NCI-H748 treated with DMSO at 0.1 percent for 48 hours (cell line): Measurements from ENCODE around the gene KCNK16.

Experiments used
- DNase-seq: peaks from one replicate; lab custom pipeline; 2025; lab: John Stamatoyannopoulos, UW

Gene KCNK16

DNA sequence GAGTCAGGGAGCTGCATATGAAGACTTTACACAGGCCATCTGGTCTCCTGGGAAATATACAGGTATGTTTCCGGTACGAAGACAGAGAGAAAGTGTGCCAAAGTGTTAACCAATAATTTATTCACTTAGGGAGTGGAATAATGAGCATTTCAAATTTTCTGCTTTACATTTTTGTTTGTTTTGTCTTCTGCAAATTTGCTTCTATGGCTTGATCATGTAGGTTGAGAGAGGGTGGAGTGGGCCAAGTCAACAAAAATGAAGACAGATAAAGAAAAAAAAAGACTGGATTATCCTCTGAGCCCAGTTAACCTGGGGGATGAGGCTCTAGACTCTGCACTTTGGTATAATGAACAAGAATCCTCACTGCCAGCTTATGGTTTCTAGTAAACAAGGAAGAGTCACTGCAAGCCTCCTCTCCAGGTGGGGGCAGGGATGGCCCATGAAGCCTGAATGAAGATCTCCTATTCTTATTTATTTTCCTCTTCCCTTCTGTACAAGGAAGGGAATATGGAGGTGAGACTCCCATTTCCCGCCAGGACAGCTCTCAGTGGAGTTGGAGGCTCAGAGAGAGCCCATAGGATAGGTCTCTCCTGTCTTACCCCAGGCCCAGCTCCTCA is 46.0 kb downstream of the KCNK16 start:
- no peak for DNase-seq

DNA sequence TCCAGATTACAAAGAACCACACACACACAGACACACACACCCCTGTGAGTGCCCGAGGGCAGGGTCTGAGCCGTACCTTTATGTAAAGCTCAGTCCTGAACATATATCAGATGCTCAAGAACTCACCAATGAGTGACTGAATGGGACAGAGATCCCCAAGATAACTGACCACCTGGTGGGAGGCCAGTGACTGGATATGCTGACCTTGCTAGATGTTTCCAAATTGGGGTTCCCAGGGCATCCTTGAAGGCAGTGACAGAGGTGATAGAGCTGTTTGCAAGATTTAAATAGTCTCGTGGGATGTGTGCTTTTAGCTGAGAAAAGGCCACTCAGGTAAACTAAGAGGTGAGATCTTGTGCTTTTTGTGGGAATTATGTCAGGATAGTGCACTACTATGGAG is 47.6 kb downstream of the KCNK16 start:
- no peak for DNase-seq

DNA sequence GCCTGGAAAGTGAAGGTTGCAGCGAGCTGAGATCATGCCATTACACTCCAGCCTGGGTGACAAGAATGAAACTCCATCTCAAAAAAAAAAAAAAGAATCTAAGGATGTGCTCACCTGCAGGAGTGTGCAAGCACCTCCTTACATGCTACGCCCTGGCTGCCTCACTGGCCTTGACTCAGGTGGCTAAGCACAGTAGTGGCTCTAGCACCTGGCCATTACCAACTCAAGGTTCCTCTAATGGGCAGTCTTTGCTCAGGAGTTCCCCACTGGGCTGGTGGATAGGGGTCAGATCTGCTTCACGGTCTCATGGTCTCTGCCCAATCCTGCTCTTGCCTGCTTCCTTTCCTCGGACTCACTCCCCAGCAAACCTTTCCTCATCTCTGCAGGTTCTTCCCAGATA is 48.0 kb downstream of the KCNK16 start:
- no peak for DNase-seq

DNA sequence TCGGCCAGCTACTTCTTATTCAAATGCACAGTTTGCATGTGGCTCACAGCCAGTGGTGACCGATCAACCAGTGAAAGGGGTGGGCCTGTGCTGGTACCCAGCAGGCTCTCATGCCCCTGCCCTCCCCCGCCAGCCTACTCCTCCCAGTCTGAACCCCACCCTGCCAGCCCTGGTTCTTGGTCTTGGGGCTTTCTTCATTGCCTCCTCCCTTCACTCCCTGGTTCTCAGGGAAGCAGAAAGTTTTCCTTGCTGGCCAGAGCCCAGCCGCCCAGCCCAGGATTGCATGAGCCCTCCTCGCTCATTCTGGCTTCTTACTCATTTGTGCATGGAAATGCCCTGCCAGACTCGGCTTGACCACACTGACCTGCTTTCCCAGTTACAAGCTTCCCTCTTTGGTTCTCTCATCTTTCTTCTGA is 49.1 kb downstream of the KCNK16 start:
- no peak for DNase-seq

DNA sequence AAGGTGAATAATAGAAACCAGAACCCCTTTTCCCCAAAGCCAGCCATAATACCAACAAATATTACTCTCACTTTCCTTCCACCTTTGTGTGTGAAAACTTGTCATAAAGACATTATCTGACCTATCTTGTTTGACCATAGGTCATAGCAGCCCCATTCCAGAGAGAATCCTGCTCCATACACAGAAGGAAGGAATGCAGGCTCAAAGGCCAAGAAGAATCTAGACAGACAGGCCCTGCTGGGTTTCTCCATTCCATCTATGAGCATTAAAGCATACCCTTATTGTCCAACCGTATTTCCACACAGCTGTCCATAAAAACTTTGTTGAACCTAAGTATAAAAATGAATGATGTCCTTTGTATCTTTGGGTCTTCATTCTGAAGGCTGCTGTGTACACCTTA is 52.5 kb downstream of the KCNK16 start:
- DNase-seq: no peak

DNA sequence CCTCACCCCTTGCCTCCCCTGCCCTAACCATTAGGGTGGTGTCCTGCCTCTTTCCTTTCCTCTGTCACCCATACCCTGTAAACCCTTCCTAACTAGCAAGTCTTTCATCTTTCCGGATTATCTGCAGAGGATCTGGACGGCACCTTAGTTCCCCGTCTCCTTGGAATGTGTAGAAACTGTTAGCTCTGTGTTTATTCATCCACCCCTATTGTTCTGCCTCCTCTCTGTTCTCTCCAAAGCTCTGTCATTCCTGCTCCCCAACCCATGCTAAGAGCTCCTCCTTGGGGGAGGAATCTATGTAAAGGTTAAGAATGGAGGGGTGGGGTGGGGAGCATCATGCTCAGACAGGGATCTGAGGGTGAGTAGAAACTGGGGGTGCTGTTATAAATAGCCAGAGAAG is 53.8 kb downstream of the KCNK16 start:
- no peak for DNase-seq

DNA sequence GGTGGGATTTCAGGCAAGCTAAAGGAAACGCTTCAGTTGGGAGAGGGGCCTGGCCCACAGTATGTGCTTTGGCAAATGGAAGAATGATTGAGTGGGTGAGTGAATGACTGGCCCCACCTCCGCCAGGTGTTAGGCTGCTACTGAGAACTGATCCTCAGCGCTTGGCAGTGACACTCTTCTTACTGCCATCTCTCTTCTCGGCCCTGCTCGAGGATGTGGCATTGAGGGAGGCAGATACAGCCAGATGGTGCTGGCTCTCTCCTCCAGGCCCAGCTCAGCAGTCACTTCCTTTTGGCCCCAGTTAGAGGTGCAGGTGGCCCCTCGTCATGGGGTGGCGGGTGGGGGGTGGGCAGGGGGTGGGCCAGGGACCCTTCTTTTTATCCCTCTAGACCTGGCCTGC is 54.3 kb downstream of the KCNK16 start:
- DNase-seq: no peak

DNA sequence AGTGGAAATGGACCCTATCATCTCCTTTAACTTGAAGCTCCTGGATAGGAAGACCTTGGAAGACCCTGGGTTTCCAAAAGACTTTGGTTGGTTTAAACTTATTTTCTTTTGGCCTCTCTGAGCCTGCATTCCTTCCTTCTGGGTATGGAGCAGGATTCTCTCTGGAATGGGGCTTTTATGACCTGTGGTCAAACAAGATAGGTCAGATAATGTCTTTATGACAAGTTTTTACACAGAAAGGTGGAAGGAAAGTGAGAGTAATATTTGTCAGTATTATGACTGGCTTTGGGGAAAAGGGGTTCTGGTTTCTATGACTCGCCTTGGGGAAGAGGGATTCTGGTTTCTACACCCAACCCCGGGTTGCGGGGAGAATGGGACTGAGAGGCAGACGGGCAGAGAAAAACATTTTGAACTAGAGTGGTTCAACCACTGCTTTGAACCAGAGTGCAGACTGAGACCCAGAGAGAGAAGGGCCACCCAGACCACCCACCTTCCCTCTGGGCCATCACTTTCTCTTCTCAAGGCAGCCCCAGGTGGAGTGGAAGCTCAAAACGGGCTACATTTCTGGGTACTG is 55.6 kb downstream of the KCNK16 start:
- DNase-seq: no peak

DNA sequence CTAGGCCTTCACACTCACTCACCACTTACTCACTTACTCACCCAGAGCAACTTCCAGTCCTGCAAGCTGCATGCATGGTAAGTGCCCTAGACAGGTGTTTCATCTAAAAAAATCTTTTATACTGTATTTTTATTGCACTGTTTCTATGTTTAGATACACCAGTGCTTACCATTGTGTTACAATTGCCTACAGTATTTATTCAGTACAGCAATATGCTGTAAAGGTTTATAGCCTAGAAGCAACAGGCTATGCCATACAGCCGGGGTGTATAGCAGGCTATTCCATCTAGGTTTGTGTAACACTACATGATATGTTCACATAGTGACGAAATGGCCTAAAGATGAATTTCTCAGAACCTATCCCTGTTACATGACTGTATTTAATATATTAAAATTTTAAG is 56.1 kb downstream of the KCNK16 start:
- DNase-seq: no peak
